Transverse colon (tissue), 4 donors: Measurements from ENCODE around the gene CIC.

ENCODE experiments used
- POLR2A ChIP-seq: fragments of 450-650 bp; IDR thresholded peaks from one replicate; pipeline ENCODE4 v1.6.1; 2016; ENCODE audit warnings: antibody characterized with exemption, mild to moderate bottlenecking, moderate library complexity
- POLR2AphosphoS5 ChIP-seq, 3 donors: sonication (generic); formaldehyde crosslinking; IDR thresholded peaks; one replicate each; pipeline ENCODE4 v1.6.1; 2016; ENCODE audit warnings: antibody characterized with exemption in 3 of 3
- TF ChIP-seq, protein P1 (sequence below), 5 experiments: fragments of 200-600 bp in 3 of 5; fragments of 450-650 bp in 2 of 5; sonication (generic) in 3 of 5; IDR thresholded peaks; 1 replicate in 2 of 5; 2 replicates in 3 of 5; pipeline ENCODE4 v1.5.1; 2016 to 2017; ENCODE audit warnings: antibody characterized with exemption in 5 of 5, inconsistent platforms in 3 of 5, mild to moderate bottlenecking in 2 of 5, moderate library complexity in 1 of 5

DNA sequence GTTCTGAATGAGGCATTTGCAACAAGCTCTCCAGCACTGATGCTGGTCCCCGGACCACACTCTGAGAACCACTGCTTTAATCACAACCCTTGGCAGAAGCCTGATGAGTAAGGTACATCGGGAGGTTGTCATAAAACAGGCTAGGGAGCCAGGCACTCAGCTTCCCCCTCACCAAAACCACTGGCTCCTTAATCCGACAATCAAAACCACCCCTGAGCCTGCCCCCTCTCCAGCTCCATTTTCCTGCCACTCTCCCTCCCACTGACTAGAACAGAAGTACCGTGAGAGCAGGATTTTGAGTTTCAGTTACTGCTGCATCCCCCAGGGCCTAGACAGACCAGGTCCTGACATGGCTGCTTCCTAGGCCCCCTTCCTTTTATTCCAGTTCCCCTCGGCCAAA, 33.9 kb upstream of the CIC start:
- TF ChIP-seq, protein P1, sequence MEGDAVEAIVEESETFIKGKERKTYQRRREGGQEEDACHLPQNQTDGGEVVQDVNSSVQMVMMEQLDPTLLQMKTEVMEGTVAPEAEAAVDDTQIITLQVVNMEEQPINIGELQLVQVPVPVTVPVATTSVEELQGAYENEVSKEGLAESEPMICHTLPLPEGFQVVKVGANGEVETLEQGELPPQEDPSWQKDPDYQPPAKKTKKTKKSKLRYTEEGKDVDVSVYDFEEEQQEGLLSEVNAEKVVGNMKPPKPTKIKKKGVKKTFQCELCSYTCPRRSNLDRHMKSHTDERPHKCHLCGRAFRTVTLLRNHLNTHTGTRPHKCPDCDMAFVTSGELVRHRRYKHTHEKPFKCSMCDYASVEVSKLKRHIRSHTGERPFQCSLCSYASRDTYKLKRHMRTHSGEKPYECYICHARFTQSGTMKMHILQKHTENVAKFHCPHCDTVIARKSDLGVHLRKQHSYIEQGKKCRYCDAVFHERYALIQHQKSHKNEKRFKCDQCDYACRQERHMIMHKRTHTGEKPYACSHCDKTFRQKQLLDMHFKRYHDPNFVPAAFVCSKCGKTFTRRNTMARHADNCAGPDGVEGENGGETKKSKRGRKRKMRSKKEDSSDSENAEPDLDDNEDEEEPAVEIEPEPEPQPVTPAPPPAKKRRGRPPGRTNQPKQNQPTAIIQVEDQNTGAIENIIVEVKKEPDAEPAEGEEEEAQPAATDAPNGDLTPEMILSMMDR (IDR thresholded peaks at IDR 0.05): no peak
- TF ChIP-seq POLR2A: no peak
- TF ChIP-seq POLR2AphosphoS5 (IDR thresholded peaks at IDR 0.05): no peak
